ENCODE data around the gene PDE11A.

- no peak for TF ChIP-seq POLR2A (IDR thresholded peaks at IDR 0.05; ENCODE audit: low read depth, low read length)
- no peak for TF ChIP-seq TAF1 (IDR thresholded peaks at IDR 0.05; ENCODE audit: borderline replicate concordance, low read depth, low read length)
Measured at GRCh38 chr2:177589186-177589585, 483.4 kb downstream of the PDE11A start.

All from GM12892 (cell line).